Liver (tissue), 9 donors: ENCODE data around the gene GADD45B. TPM values are rescaled to one million over a fixed set of nuclear protein-coding genes. Genes with fewer than 3 reads are reported as not detected.

Experiments
- DNase-seq: peaks from one replicate; pipeline ENCODE4 v3.0.0-alpha.2; 2017; ENCODE audit warnings: low spot score
- H3K27ac ChIP-seq, 2 donors: one replicate each; pipeline ENCODE4 v1.7.0; 2013; ENCODE audit warnings: inconsistent platforms in 2 of 2, low read length in 2 of 2, control low read depth in 1 of 2, low read depth in 1 of 2, mild to moderate bottlenecking in 1 of 2
- H3K27me3 ChIP-seq, 4 donors: one replicate each; pipeline versions ENCODE4 v1.6.1 to v1.7.0; 2013; ENCODE audit warnings: low read length in 3 of 4, inconsistent platforms in 1 of 4, mild to moderate bottlenecking in 1 of 4, moderate library complexity in 1 of 4; ENCODE audit not compliant: control insufficient read depth in 4 of 4, insufficient read depth in 4 of 4
- H3K36me3 ChIP-seq, 4 donors: one replicate each; pipeline versions ENCODE4 v1.6.1 to v1.7.0; 2013; ENCODE audit warnings: low read length in 3 of 4, mild to moderate bottlenecking in 3 of 4, low read depth in 1 of 4, moderate library complexity in 1 of 4; ENCODE audit not compliant: control insufficient read depth in 4 of 4, insufficient read depth in 3 of 4
- H3K4me1 ChIP-seq, 4 donors: one replicate each; pipeline versions ENCODE4 v1.6.1 to v1.7.0; 2013; ENCODE audit warnings: low read length in 3 of 4, mild to moderate bottlenecking in 3 of 4, moderate library complexity in 1 of 4; ENCODE audit not compliant: control insufficient read depth in 4 of 4, insufficient read depth in 4 of 4
- H3K4me3 ChIP-seq, 3 donors: one replicate each; pipeline versions ENCODE4 v1.6.1 to v1.7.0; 2013; ENCODE audit warnings: low read length in 3 of 3, control low read depth in 1 of 3, low read depth in 1 of 3, mild to moderate bottlenecking in 1 of 3
- H3K9ac ChIP-seq, 2 donors: one replicate each; pipeline ENCODE4 v1.7.0; 2013; ENCODE audit warnings: low read length in 2 of 2, mild to moderate bottlenecking in 2 of 2, moderate library complexity in 2 of 2, control low read depth in 1 of 2, low read depth in 1 of 2
- H3K9me3 ChIP-seq, 4 donors: one replicate each; pipeline versions ENCODE4 v1.6.1 to v1.7.0; 2013; ENCODE audit warnings: low read length in 3 of 4; ENCODE audit not compliant: control insufficient read depth in 4 of 4
- ATF3 ChIP-seq: IDR thresholded peaks from 2 replicates; pipeline ENCODE4 v1.6.1; 2016; ENCODE audit warnings: antibody characterized with exemption
- EGR1 ChIP-seq, 2 donors: IDR thresholded peaks; 2 replicates each; pipeline ENCODE4 v1.6.1; 2016 to 2018; ENCODE audit warnings: antibody characterized with exemption in 2 of 2, low read depth in 2 of 2
- FOXA2 ChIP-seq: IDR thresholded peaks from 2 replicates; pipeline ENCODE4 v1.6.1; 2016; ENCODE audit warnings: antibody characterized with exemption
- GABPA ChIP-seq, 2 donors: IDR thresholded peaks in 1 of 2; conservative IDR thresholded peaks in 1 of 2; 2 replicates each; pipeline ENCODE4 v1.6.1; 2016; ENCODE audit warnings: antibody characterized with exemption in 2 of 2, mild to moderate bottlenecking in 1 of 2, moderate library complexity in 1 of 2
- HNF4A ChIP-seq, 2 donors: conservative IDR thresholded peaks; 2 replicates each; pipeline ENCODE4 v1.6.1; 2016; ENCODE audit warnings: antibody characterized with exemption in 2 of 2, mild to moderate bottlenecking in 2 of 2
- HNF4G ChIP-seq: IDR thresholded peaks from 2 replicates; pipeline ENCODE4 v1.6.1; 2016; ENCODE audit warnings: antibody characterized with exemption
- JUND ChIP-seq, 2 donors: IDR thresholded peaks; 2 replicates each; pipeline ENCODE4 v1.6.1; 2016; ENCODE audit warnings: antibody characterized with exemption in 2 of 2
- MAX ChIP-seq: IDR thresholded peaks from 2 replicates; pipeline ENCODE4 v1.6.1; 2016; ENCODE audit warnings: antibody characterized with exemption
- NR2F2 ChIP-seq: IDR thresholded peaks from 2 replicates; pipeline ENCODE4 v1.6.1; 2016; ENCODE audit warnings: antibody characterized with exemption
- RAD21 ChIP-seq, 2 donors: IDR thresholded peaks; 2 replicates each; pipeline ENCODE4 v1.6.1; 2016; ENCODE audit warnings: antibody characterized with exemption in 2 of 2, mild to moderate bottlenecking in 2 of 2
- REST ChIP-seq: IDR thresholded peaks from 2 replicates; pipeline ENCODE4 v1.6.1; 2016; ENCODE audit warnings: antibody characterized with exemption, mild to moderate bottlenecking
- RXRA ChIP-seq, 2 donors: IDR thresholded peaks; 2 replicates each; pipeline ENCODE4 v1.6.1; 2017 to 2018; ENCODE audit warnings: antibody characterized with exemption in 2 of 2, mild to moderate bottlenecking in 1 of 2
- SP1 ChIP-seq: IDR thresholded peaks from 2 replicates; pipeline ENCODE4 v1.6.1; 2018; ENCODE audit warnings: antibody characterized with exemption, mild to moderate bottlenecking
- TAF1 ChIP-seq: conservative IDR thresholded peaks from 2 replicates; pipeline ENCODE4 v1.6.1; 2016; ENCODE audit warnings: antibody characterized with exemption, mild to moderate bottlenecking
- YY1 ChIP-seq: IDR thresholded peaks from 2 replicates; pipeline ENCODE4 v1.6.1; 2016; ENCODE audit warnings: antibody characterized with exemption, mild to moderate bottlenecking
- WGBS: extraction: QIAGEN DNeasy Blood & Tissue Kit; methylation state at CpG from one replicate; pipeline ENCODE4 v1.1.7; 2013; 5-methylcytosine and 5-hydroxymethylcytosine counted together
- polyA plus RNA-seq, 2 donors: library from polyadenylated mRNA; stranded (reverse) in 1 of 2; unstranded in 1 of 2; fragments of 200-250 nt in 1 of 2; fragments of >200 nt in 1 of 2; fragmentation: Nextera tagmentation in 1 of 2; extraction: Ambion mirVana in 1 of 2; gene quantifications; one replicate each; pipeline versions ENCODE4 v1.2.1 to v1.2.3, GENCODE V29; 2013 to 2015
- total RNA-seq, 2 donors: library from RNA; depleted of rRNA; stranded (reverse); fragments of >200 nt; gene quantifications; one replicate each; pipeline ENCODE4 v1.2.3, GENCODE V29; 2014
- TF ChIP-seq, protein P1 (sequence below): IDR thresholded peaks from 2 replicates; pipeline ENCODE4 v1.6.1; 2016; ENCODE audit warnings: antibody characterized with exemption
- TF ChIP-seq, protein P2 (sequence below): fragments of 150-350 bp; IDR thresholded peaks from 2 replicates; pipeline ENCODE4 v1.5.1; 2017; ENCODE audit warnings: improper control_type of control experiment, low read depth, low read length; ENCODE audit not compliant: missing input control
- donor health status: healthy.
- donor health status: healthy.
- donor health status: healthy.
- donor health status: healthy.
- donor health status: healthy.

The GADD45B gene
- total and polyA plus RNA-seq, 4 donors: 11.6 to 86.3 (median 82.4) TPM

DNA sequence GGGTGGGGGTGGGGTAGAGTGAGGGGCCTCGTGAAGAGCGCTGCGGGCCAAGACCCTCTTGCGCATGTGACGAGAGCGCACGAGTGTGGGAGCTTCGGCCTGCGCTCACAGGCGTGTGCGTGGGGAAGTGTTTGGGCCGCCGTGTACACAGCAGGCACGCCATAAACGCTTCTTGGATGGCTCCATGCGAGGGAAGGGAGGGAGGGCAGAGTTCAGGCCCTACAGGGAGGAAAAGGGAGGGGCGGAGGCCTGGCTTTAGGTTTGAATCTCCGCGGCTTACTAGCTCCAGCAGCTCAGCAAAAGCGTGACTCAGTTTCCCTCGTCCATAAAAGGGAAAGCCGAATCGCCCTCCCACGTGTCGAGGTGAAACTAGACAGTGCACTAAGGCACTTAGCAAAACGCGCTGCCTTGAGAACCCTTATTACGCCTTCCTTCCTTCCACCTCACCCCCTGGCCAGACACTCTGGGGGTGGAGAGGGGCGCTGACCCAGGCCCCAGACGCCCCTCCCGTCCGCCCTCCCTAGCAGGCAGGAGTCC is 12.5 kb downstream of the GADD45B start:
- no peak for DNase-seq
- Histone ChIP-seq H3K27me3 (no peaks in the 10 kb centered on the region), H3K4me3 (peak overlapping the region in 1 of 3 donors; percentile 44), H3K9me3 (no peaks in the 10 kb centered on the region), H3K9ac (no peak overlapping the region), H3K4me1 (peaks cover 9 to 38% (median 22%) of the 10 kb centered on the region in 4 donors), H3K36me3 (no peaks in the 10 kb centered on the region), H3K27ac (no peak overlapping the region)
- WGBS: 14% methylated on average over 32 of the region's 32 CpGs
- TF ChIP-seq RXRA (IDR thresholded peaks at IDR 0.05): no peak
- TF ChIP-seq SP1: no peak
- TF ChIP-seq HNF4A (conservative IDR thresholded peaks at IDR 0.05): peak; percentile 17 to 25
- TF ChIP-seq HNF4G: no peak

- H3K27me3 ChIP-seq: no peaks in the 10 kb centered on the region
- WGBS: 4% methylated on average over 78 of the region's 78 CpGs
- no peak overlapping the region for H3K9ac ChIP-seq
- TF ChIP-seq EGR1 (IDR thresholded peaks at IDR 0.05; ENCODE audit: low read depth in 2 of 2): no peak
- no peak for TF ChIP-seq YY1
- no peak for TF ChIP-seq FOXA2
- TF ChIP-seq RXRA (IDR thresholded peaks at IDR 0.05): no peak
- TF ChIP-seq, protein P1, sequence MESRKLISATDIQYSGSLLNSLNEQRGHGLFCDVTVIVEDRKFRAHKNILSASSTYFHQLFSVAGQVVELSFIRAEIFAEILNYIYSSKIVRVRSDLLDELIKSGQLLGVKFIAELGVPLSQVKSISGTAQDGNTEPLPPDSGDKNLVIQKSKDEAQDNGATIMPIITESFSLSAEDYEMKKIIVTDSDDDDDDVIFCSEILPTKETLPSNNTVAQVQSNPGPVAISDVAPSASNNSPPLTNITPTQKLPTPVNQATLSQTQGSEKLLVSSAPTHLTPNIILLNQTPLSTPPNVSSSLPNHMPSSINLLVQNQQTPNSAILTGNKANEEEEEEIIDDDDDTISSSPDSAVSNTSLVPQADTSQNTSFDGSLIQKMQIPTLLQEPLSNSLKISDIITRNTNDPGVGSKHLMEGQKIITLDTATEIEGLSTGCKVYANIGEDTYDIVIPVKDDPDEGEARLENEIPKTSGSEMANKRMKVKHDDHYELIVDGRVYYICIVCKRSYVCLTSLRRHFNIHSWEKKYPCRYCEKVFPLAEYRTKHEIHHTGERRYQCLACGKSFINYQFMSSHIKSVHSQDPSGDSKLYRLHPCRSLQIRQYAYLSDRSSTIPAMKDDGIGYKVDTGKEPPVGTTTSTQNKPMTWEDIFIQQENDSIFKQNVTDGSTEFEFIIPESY: no peak
- no peak for TF ChIP-seq GABPA (IDR thresholded peaks at IDR 0.05 in 1 of 2, conservative IDR thresholded peaks at IDR 0.05 in 1 of 2)
- TF ChIP-seq SP1: no peak
- no peak for TF ChIP-seq NR2F2
- no peak for TF ChIP-seq HNF4A (conservative IDR thresholded peaks at IDR 0.05)
- TF ChIP-seq MAX: no peak
- TF ChIP-seq, protein P2, sequence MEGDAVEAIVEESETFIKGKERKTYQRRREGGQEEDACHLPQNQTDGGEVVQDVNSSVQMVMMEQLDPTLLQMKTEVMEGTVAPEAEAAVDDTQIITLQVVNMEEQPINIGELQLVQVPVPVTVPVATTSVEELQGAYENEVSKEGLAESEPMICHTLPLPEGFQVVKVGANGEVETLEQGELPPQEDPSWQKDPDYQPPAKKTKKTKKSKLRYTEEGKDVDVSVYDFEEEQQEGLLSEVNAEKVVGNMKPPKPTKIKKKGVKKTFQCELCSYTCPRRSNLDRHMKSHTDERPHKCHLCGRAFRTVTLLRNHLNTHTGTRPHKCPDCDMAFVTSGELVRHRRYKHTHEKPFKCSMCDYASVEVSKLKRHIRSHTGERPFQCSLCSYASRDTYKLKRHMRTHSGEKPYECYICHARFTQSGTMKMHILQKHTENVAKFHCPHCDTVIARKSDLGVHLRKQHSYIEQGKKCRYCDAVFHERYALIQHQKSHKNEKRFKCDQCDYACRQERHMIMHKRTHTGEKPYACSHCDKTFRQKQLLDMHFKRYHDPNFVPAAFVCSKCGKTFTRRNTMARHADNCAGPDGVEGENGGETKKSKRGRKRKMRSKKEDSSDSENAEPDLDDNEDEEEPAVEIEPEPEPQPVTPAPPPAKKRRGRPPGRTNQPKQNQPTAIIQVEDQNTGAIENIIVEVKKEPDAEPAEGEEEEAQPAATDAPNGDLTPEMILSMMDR: no peak
- TF ChIP-seq JUND (IDR thresholded peaks at IDR 0.05): no peak
- no peak for TF ChIP-seq RAD21 (IDR thresholded peaks at IDR 0.05)
- no peak for TF ChIP-seq TAF1
- no peak for TF ChIP-seq HNF4G
- TF ChIP-seq ATF3: no peak
- no peak for TF ChIP-seq REST
- peaks cover 9 to 32% (median 22%) of the 10 kb centered on the region in 4 donors for H3K4me1 ChIP-seq
- peak overlapping the region in 1 of 3 donors; percentile 44 for H3K4me3 ChIP-seq
- no peaks in the 10 kb centered on the region for H3K36me3 ChIP-seq
- DNase-seq: no peak
- H3K27ac ChIP-seq: no peak overlapping the region
- H3K9me3 ChIP-seq: no peaks in the 10 kb centered on the region
Observed at GRCh38 chr19:2488942-2489731, 13.2 kb downstream of the GADD45B start.
